Activated T-cell treated with anti-CD3 and anti-CD28 coated beads, Interleukin-2, amount 50 U/mL, for 24 hours (primary cell): ENCODE data around the gene MAMDC2.
"Not testable (repeated sequence)": the region's sequence is repeated elsewhere in the genome, so short reads cannot be mapped to it uniquely, and the experiment has no call there.

Source experiments
- DNase-seq: peaks from one replicate; pipeline ENCODE4 v3.0.0-alpha.2; 2020
- H3K27ac Mint-ChIP-seq: 2 replicates; pipeline ENCODE4 v1.8.0; 2020; ENCODE audit warnings: mild to moderate bottlenecking, mixed read lengths
- H3K27me3 Mint-ChIP-seq: 2 replicates; pipeline ENCODE4 v1.8.0; 2020; ENCODE audit warnings: mixed read lengths
- H3K36me3 Mint-ChIP-seq: 2 replicates; pipeline ENCODE4 v1.8.0; 2020; ENCODE audit warnings: low read depth, mixed read lengths
- H3K4me1 Mint-ChIP-seq: 2 replicates; pipeline ENCODE4 v1.8.0; 2020; ENCODE audit warnings: low read depth, mixed read lengths
- H3K4me3 Mint-ChIP-seq: 2 replicates; pipeline ENCODE4 v1.8.0; 2020; ENCODE audit warnings: mild to moderate bottlenecking, moderate library complexity, mixed read lengths
- H3K9me3 Mint-ChIP-seq: 2 replicates; pipeline ENCODE4 v1.8.0; 2020; ENCODE audit warnings: mixed read lengths

The MAMDC2 gene

GRCh38 chr9:70020991-70021571 lies 22.6 kb upstream of the MAMDC2 start:
- H3K4me1 Mint-ChIP-seq: no peaks in the 10 kb centered on the region

GRCh38 chr9:70028287-70028686 lies 15.4 kb upstream of the MAMDC2 start:
- DNase-seq: no peak
- Mint-ChIP-seq H3K9me3 (no peaks in the 10 kb centered on the region), H3K4me1 (no peaks in the 10 kb centered on the region), H3K27me3 (peaks cover 7% of the 10 kb centered on the region), H3K36me3 (no peaks in the 10 kb centered on the region), H3K4me3 (no peak overlapping the region), H3K27ac (no peak overlapping the region)

More at GRCh38 chr9:70020991-70021571, 22.6 kb upstream of the MAMDC2 start:
- no peak overlapping the region for H3K4me3 Mint-ChIP-seq
- H3K36me3 Mint-ChIP-seq: no peaks in the 10 kb centered on the region
- no peak for DNase-seq
- H3K9me3 Mint-ChIP-seq: no peaks in the 10 kb centered on the region
- H3K27ac Mint-ChIP-seq: no peak overlapping the region
- H3K27me3 Mint-ChIP-seq: peaks cover 14% of the 10 kb centered on the region

- peaks cover 10% of the 10 kb centered on the region for H3K27me3 Mint-ChIP-seq
- H3K27ac Mint-ChIP-seq: no peak overlapping the region
- no peaks in the 10 kb centered on the region for H3K9me3 Mint-ChIP-seq
- H3K36me3 Mint-ChIP-seq: no peaks in the 10 kb centered on the region
- no peak overlapping the region for H3K4me3 Mint-ChIP-seq
- DNase-seq: no peak
- H3K4me1 Mint-ChIP-seq: no peaks in the 10 kb centered on the region
Measured at GRCh38 chr9:70030156-70030555, 13.5 kb upstream of the MAMDC2 start.

- no peak overlapping the region for H3K27ac Mint-ChIP-seq
- DNase-seq: no peak
- H3K4me1 Mint-ChIP-seq: no peaks in the 10 kb centered on the region
- no peaks in the 10 kb centered on the region for H3K36me3 Mint-ChIP-seq
- no peak overlapping the region for H3K4me3 Mint-ChIP-seq
- peaks cover 16% of the 10 kb centered on the region for H3K27me3 Mint-ChIP-seq
- H3K9me3 Mint-ChIP-seq: no peaks in the 10 kb centered on the region
Measured at GRCh38 chr9:70031141-70031545, 12.5 kb upstream of the MAMDC2 start.

- Mint-ChIP-seq H3K36me3 (no peaks in the 10 kb centered on the region), H3K9me3 (peaks cover 4% of the 10 kb centered on the region), H3K27me3 (peaks cover 28% of the 10 kb centered on the region), H3K27ac (no peak overlapping the region), H3K4me3 (no peak overlapping the region), H3K4me1 (no peaks in the 10 kb centered on the region)
- no peak for DNase-seq
Measured at GRCh38 chr9:70034271-70034711, 9.4 kb upstream of the MAMDC2 start.

GRCh38 chr9:70035691-70036090 lies 8.0 kb upstream of the MAMDC2 start:
- H3K4me3 Mint-ChIP-seq: no peak overlapping the region
- peaks cover 32% of the 10 kb centered on the region for H3K27me3 Mint-ChIP-seq
- no peaks in the 10 kb centered on the region for H3K36me3 Mint-ChIP-seq
- peaks cover 4% of the 10 kb centered on the region for H3K9me3 Mint-ChIP-seq
- H3K4me1 Mint-ChIP-seq: no peaks in the 10 kb centered on the region
- no peak overlapping the region for H3K27ac Mint-ChIP-seq
- DNase-seq: no peak

GRCh38 chr9:70036641-70037040 lies 7.0 kb upstream of the MAMDC2 start:
- Mint-ChIP-seq H3K27me3 (peaks cover 37% of the 10 kb centered on the region), H3K9me3 (peaks cover 4% of the 10 kb centered on the region), H3K4me3 (no peak overlapping the region), H3K4me1 (no peaks in the 10 kb centered on the region), H3K36me3 (no peaks in the 10 kb centered on the region), H3K27ac (no peak overlapping the region)
- DNase-seq: no peak

GRCh38 chr9:70038171-70038621 lies 5.5 kb upstream of the MAMDC2 start:
- H3K27ac Mint-ChIP-seq, DNase-seq, H3K4me1 Mint-ChIP-seq, H3K36me3 Mint-ChIP-seq, H3K4me3 Mint-ChIP-seq, H3K9me3 Mint-ChIP-seq: not testable (repeated sequence)
- peaks cover 51% of the 10 kb centered on the region for H3K27me3 Mint-ChIP-seq

GRCh38 chr9:70040376-70040903 lies 3.2 kb upstream of the MAMDC2 start:
- DNase-seq: no peak
- Mint-ChIP-seq H3K27me3 (peaks cover 63% of the 10 kb centered on the region), H3K4me1 (peaks cover 9% of the 10 kb centered on the region), H3K9me3 (peaks cover 4% of the 10 kb centered on the region), H3K27ac (no peak overlapping the region), H3K36me3 (no peaks in the 10 kb centered on the region), H3K4me3 (no peak overlapping the region)

GRCh38 chr9:70042461-70043215 lies 1.0 kb upstream of the MAMDC2 start:
- DNase-seq: no peak
- no peak overlapping the region for H3K4me3 Mint-ChIP-seq
- no peak overlapping the region for H3K27ac Mint-ChIP-seq
- no peaks in the 10 kb centered on the region for H3K36me3 Mint-ChIP-seq
- peaks cover 68% of the 10 kb centered on the region for H3K27me3 Mint-ChIP-seq
- peaks cover 9% of the 10 kb centered on the region for H3K4me1 Mint-ChIP-seq
- peaks cover 4% of the 10 kb centered on the region for H3K9me3 Mint-ChIP-seq

- Mint-ChIP-seq H3K4me1 (peaks cover 9% of the 10 kb centered on the region), H3K4me3 (no peak overlapping the region), H3K9me3 (peaks cover under 1% of the 10 kb centered on the region), H3K36me3 (no peaks in the 10 kb centered on the region), H3K27ac (no peak overlapping the region), H3K27me3 (peaks cover 72% of the 10 kb centered on the region)
- DNase-seq: no peak
Measured at GRCh38 chr9:70043285-70043684, 363 bp upstream of the MAMDC2 start.

GRCh38 chr9:70044490-70045307 lies 1.1 kb downstream of the MAMDC2 start:
- Mint-ChIP-seq H3K4me3 (peak overlapping the region; percentile 51), H3K27me3 (peaks cover 68% of the 10 kb centered on the region), H3K9me3 (no peaks in the 10 kb centered on the region), H3K4me1 (peaks cover 9% of the 10 kb centered on the region), H3K27ac (no peak overlapping the region), H3K36me3 (no peaks in the 10 kb centered on the region)
- DNase-seq: no peak

- H3K27me3 Mint-ChIP-seq: peaks cover 72% of the 10 kb centered on the region
- no peaks in the 10 kb centered on the region for H3K9me3 Mint-ChIP-seq
- no peak overlapping the region for H3K4me3 Mint-ChIP-seq
- no peak for DNase-seq
- no peak overlapping the region for H3K27ac Mint-ChIP-seq
- no peaks in the 10 kb centered on the region for H3K36me3 Mint-ChIP-seq
- H3K4me1 Mint-ChIP-seq: peaks cover 9% of the 10 kb centered on the region
Measured at GRCh38 chr9:70045452-70045851, 1.8 kb downstream of the MAMDC2 start.

- H3K9me3 Mint-ChIP-seq: no peaks in the 10 kb centered on the region
- H3K4me3 Mint-ChIP-seq: no peak overlapping the region
- H3K27ac Mint-ChIP-seq: no peak overlapping the region
- H3K27me3 Mint-ChIP-seq: peaks cover 69% of the 10 kb centered on the region
- DNase-seq: no peak
- no peaks in the 10 kb centered on the region for H3K36me3 Mint-ChIP-seq
- H3K4me1 Mint-ChIP-seq: peaks cover 9% of the 10 kb centered on the region
Measured at GRCh38 chr9:70046274-70047070, 2.8 kb downstream of the MAMDC2 start.
